ENCODE data around the gene EEF1AKMT4. TPM values are rescaled to one million over a fixed set of nuclear protein-coding genes. Genes with fewer than 3 reads are reported as not detected.

Gene EEF1AKMT4
- total RNA-seq, 6 experiments from 2014 or later, result 4.9 to 19.4 (median 7.1) TPM

GRCh38 chr3:184211297-184211696 lies 38.2 kb upstream of the EEF1AKMT4 start:
- DNase-seq (no peak), ATAC-seq (no peak)
- Histone ChIP-seq H3K4me1 (no peaks in the 10 kb centered on the region), H3K36me3 (no peaks in the 10 kb centered on the region), H3K27ac (no peak overlapping the region), H3K4me3 (no peak overlapping the region), H3K27me3 (no peaks in the 10 kb centered on the region), H3K9me3 (no peaks in the 10 kb centered on the region)
- WGBS (ENCODE audit: insufficient coverage, low coverage, low lambda C conversion rate, missing lambda C conversion rate), result 56% methylated on average over 5 of the region's 5 CpGs
- intact Hi-C loops (cut with DNase I), result no loop called here
- TF ChIP-seq POLR2A (IDR thresholded peaks at IDR 0.05) (no peak), CTCF (IDR thresholded peaks at IDR 0.05) (no peak)

- Histone ChIP-seq H3K9me3 (no peaks in the 10 kb centered on the region), H3K27ac (no peak overlapping the region), H3K4me3 (no peak overlapping the region), H3K27me3 (no peaks in the 10 kb centered on the region), H3K4me1 (no peaks in the 10 kb centered on the region), H3K36me3 (no peaks in the 10 kb centered on the region)
- intact Hi-C loops (cut with DNase I), result no loop called here
- TF ChIP-seq CTCF (IDR thresholded peaks at IDR 0.05), result no peak
- TF ChIP-seq POLR2A (IDR thresholded peaks at IDR 0.05), result no peak
- 52% methylated on average over 5 of the region's 5 CpGs for WGBS (ENCODE audit: insufficient coverage, low coverage, low lambda C conversion rate, missing lambda C conversion rate)
- DNase-seq (no peak), ATAC-seq (no peak)
These were observed 37.8 kb upstream of the EEF1AKMT4 start for GRCh38 chr3:184211718-184212117.

- intact Hi-C loops (cut with DNase I), result no loop called here
- no peak overlapping the region for H3K4me3 ChIP-seq
- H3K27ac ChIP-seq, result no peak overlapping the region
- H3K4me1 ChIP-seq, result no peaks in the 10 kb centered on the region
- whole genome bisulfite sequencing (ENCODE audit: insufficient coverage, low coverage, low lambda C conversion rate, missing lambda C conversion rate), result 34% methylated on average over 4 of the region's 4 CpGs
- no peak for DNase-seq
- no peaks in the 10 kb centered on the region for H3K9me3 ChIP-seq
- no peak for TF ChIP-seq POLR2A (IDR thresholded peaks at IDR 0.05)
- TF ChIP-seq CTCF (IDR thresholded peaks at IDR 0.05), result no peak
- no peaks in the 10 kb centered on the region for H3K27me3 ChIP-seq
- ATAC-seq, result no peak
- H3K36me3 ChIP-seq, result no peaks in the 10 kb centered on the region
These were observed 30.7 kb upstream of the EEF1AKMT4 start for GRCh38 chr3:184218814-184219213.

DNA sequence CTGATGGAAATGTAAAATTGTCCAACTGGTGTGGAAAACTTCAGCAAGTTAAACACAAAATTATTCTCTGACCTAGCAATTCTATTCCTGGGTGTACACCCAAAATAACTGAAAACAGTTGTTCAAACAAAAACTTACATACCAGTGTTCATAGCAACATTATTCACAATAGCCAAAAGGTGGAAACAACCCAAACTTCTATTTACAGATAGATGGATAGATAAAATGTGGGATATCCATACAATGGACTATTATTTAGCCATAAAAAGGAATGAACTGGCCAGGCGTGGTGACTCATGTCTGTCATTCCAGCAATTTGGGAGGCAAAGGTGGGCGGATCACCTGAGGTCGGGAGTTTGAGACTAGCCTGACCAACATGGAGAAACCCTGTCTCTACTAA lies 27.0 kb upstream of the EEF1AKMT4 start:
- Histone ChIP-seq H3K27ac (no peak overlapping the region), H3K4me1 (no peaks in the 10 kb centered on the region), H3K36me3 (no peaks in the 10 kb centered on the region), H3K9me3 (no peaks in the 10 kb centered on the region), H3K27me3 (no peaks in the 10 kb centered on the region), H3K4me3 (no peak overlapping the region)
- intact Hi-C loops (cut with DNase I), result no loop called here
- ATAC-seq (no peak), DNase-seq (no peak)
- WGBS (ENCODE audit: insufficient coverage, low coverage, low lambda C conversion rate, missing lambda C conversion rate), result 62% methylated on average over 3 of the region's 3 CpGs
- TF ChIP-seq CTCF (IDR thresholded peaks at IDR 0.05), result no peak
- TF ChIP-seq POLR2A (IDR thresholded peaks at IDR 0.05), result no peak

DNA sequence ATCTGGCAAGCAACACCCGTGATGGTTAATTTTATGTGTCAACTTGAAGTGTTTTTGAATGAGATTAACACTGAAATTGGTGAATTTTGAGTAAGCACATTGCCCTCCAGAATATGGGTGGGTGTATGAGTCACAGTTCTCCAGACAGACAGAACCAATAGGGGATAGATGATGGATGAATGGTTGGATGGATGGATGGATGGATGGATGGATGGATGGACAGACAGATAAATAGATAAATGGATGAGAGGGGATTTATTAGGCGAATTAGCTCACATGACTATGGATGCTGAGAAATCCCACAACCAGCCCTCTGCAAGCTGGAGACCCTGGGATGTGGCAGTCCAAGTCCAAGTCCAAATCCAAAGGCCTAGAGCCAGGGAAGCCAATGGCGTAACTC lies 25.5 kb upstream of the EEF1AKMT4 start:
- DNase-seq (no peak), ATAC-seq (no peak)
- 75% methylated on average over 2 of the region's 3 CpGs for WGBS (ENCODE audit: insufficient coverage, low coverage, low lambda C conversion rate, missing lambda C conversion rate)
- H3K27ac ChIP-seq, result no peak overlapping the region
- H3K36me3 ChIP-seq, result no peaks in the 10 kb centered on the region
- H3K4me1 ChIP-seq, result no peaks in the 10 kb centered on the region
- no peak overlapping the region for H3K4me3 ChIP-seq
- intact Hi-C loops (cut with DNase I), result no loop called here
- H3K9me3 ChIP-seq, result no peaks in the 10 kb centered on the region
- TF ChIP-seq CTCF (IDR thresholded peaks at IDR 0.05) (no peak), POLR2A (IDR thresholded peaks at IDR 0.05) (no peak)
- H3K27me3 ChIP-seq, result no peaks in the 10 kb centered on the region
